Measurements from ENCODE around the gene IP6K2. TPM values are rescaled to one million over a fixed set of nuclear protein-coding genes. Genes with fewer than 3 reads are reported as not detected.

IP6K2 gene
- total and polyA plus RNA-seq, 2 of the 8 experiments (the other 6 are each of a cell fraction or from before 2014, with no cell fraction given), result 95.8 to 144 TPM

DNA sequence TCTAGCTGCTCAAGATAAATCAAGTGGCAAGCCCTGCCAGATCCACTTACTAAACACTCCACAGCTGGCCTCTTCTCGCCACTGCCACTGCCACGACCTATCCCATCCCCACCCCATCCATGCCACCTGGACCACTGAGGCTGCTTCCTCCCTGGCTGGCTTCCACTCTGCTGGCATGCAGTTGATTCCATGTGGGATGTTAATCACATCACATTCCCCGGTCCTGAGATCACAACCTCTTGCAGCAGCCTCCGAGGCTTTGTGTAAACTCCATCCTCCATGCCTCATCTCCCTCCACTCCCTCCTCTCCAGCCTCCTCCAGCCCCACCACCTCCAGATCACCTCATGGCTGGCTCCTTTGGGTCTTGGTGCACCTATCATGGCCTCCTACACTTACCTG, 39.0 kb downstream of the IP6K2 start:
- no peak overlapping the region for H2AFZ ChIP-seq (ENCODE audit: low read length)
- H3K9me3 ChIP-seq (ENCODE audit: insufficient read depth in 2 of 2, low read depth in 1 of 2, low read length in 1 of 2), result no peaks in the 10 kb centered on the region
- H3K18ac ChIP-seq (ENCODE audit: extremely low read depth, low read length), result no peak overlapping the region
- no peak overlapping the region for H4K91ac ChIP-seq (replicated peaks; ENCODE audit: insufficient read length, low read length)
- no peak overlapping the region for H4K5ac ChIP-seq (ENCODE audit: insufficient read length, low read depth, low read length)
- H3K56ac ChIP-seq (replicated peaks; ENCODE audit: insufficient read length, low read depth, low read length), result no peak overlapping the region
- no peak overlapping the region for H2AK5ac ChIP-seq (ENCODE audit: low read depth, low read length)
- peaks cover 32 to 67% (median 49%) of the 10 kb centered on the region in 4 experiments for H3K36me3 ChIP-seq (ENCODE audit: control insufficient read depth in 2 of 4, insufficient read depth in 4 of 4, low read length in 3 of 4)
- H3K79me1 ChIP-seq (ENCODE audit: low read depth, low read length), result 0 out of 2 replicates have a peak, but pooled peaks cover 1% of the 10 kb centered on the region
- H2BK5ac ChIP-seq (ENCODE audit: low read depth, low read length), result no peak overlapping the region
- H2BK120ac ChIP-seq (replicated peaks; ENCODE audit: low read depth, low read length), result no peak overlapping the region
- no peaks in the 10 kb centered on the region for H3K4me1 ChIP-seq (replicated peaks in 1 of 4; ENCODE audit: control insufficient read depth in 3 of 4, insufficient read depth in 4 of 4, low read length in 3 of 4)
- no peak overlapping the region for H2BK20ac ChIP-seq (ENCODE audit: low read length)
- 92% methylated on average over 4 of the region's 4 CpGs; no CpG with 5 or more reads in 1 of the 2 experiments for WGBS, 2 experiments (ENCODE audit: extremely low coverage in 1 of 2, insufficient coverage in 1 of 2, insufficient read length in 1 of 2, insufficient replicate concordance in 2 of 2, low coverage in 1 of 2, low lambda C conversion rate in 2 of 2, missing lambda C conversion rate in 1 of 2)
- H3K23me2 ChIP-seq (ENCODE audit: low read depth, low read length), result no peaks in the 10 kb centered on the region
- TF ChIP-seq POLR2AphosphoS5 (IDR thresholded peaks at IDR 0.05; ENCODE audit: low read depth, low read length), result no peak
- TF ChIP-seq NRF1 (IDR thresholded peaks at IDR 0.05; ENCODE audit: low read depth, low read length), result no peak
- TF ChIP-seq PHF8 (conservative IDR thresholded peaks at IDR 0.05; ENCODE audit: low read depth, low read length), result no peak
- no peak for TF ChIP-seq CEBPB (IDR thresholded peaks at IDR 0.05; ENCODE audit: low read depth, low read length)
- no peak for TF ChIP-seq EGR1 (IDR thresholded peaks at IDR 0.05; ENCODE audit: borderline replicate concordance, low read depth, low read length)
- no peak for TF ChIP-seq CHD2 (IDR thresholded peaks at IDR 0.05; ENCODE audit: low read length)
- TF ChIP-seq BCL11A (IDR thresholded peaks at IDR 0.05; ENCODE audit: low read depth in 2 of 2, low read length in 2 of 2), result no peak
- no peak for TF ChIP-seq SIN3A (conservative IDR thresholded peaks at IDR 0.05 in 1 of 2, IDR thresholded peaks at IDR 0.05 in 1 of 2; ENCODE audit: low read depth in 1 of 2, low read length in 2 of 2)
- TF ChIP-seq CBX8 (IDR thresholded peaks at IDR 0.05; ENCODE audit: borderline replicate concordance, low read depth, low read length), result no peak
- TF ChIP-seq SIX5 (IDR thresholded peaks at IDR 0.05; ENCODE audit: low read depth, low read length), result no peak
- TF ChIP-seq SRF (IDR thresholded peaks at IDR 0.05; ENCODE audit: low read depth, low read length), result no peak
- TF ChIP-seq, protein P1, sequence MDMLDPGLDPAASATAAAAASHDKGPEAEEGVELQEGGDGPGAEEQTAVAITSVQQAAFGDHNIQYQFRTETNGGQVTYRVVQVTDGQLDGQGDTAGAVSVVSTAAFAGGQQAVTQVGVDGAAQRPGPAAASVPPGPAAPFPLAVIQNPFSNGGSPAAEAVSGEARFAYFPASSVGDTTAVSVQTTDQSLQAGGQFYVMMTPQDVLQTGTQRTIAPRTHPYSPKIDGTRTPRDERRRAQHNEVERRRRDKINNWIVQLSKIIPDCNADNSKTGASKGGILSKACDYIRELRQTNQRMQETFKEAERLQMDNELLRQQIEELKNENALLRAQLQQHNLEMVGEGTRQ (IDR thresholded peaks at IDR 0.05; ENCODE audit: low read length), result no peak
- no peak for TF ChIP-seq TCF12 (IDR thresholded peaks at IDR 0.05; ENCODE audit: low read depth, low read length)
- TF ChIP-seq SIRT6 (IDR thresholded peaks at IDR 0.05; ENCODE audit: low read length), result no peak
- 0 out of 4 replicates have a peak, but pooled peaks cover 0 to 1% of the 10 kb centered on the region in 2 experiments for H3K79me2 ChIP-seq (ENCODE audit: control insufficient read depth in 1 of 2, insufficient read depth in 2 of 2, low read length in 2 of 2)
- no peak overlapping the region for H3K4ac ChIP-seq (replicated peaks; ENCODE audit: insufficient read length, low read depth, low read length)
- POLR2A ChIA-PET (ENCODE audit: partially characterized antibody), result interaction anchor here (1.0 to 15.0 kb wide), 2 partner anchors 12 to 79 kb away, joined by 3 to 175 read pairs; partner anchors contain the start of gene CELSR3
- H3K27ac ChIP-seq (ENCODE audit: low read depth, low read length), result no peak overlapping the region
- FAIRE-seq (no peak), DNase-seq (ENCODE audit: low read depth in 1 of 2, low spot score in 2 of 2) (no peak)
- no peak overlapping the region for H3K9ac ChIP-seq (replicated peaks in 1 of 4; ENCODE audit: extremely low read depth in 1 of 4, low read depth in 3 of 4, low read length in 3 of 4)
- H3K23ac ChIP-seq (ENCODE audit: insufficient read length), result no peak overlapping the region
- H3K27me3 ChIP-seq (replicated peaks in 1 of 4; ENCODE audit: control insufficient read depth in 3 of 4, extremely low read depth in 1 of 4, insufficient read depth in 3 of 4, low read length in 3 of 4), result no peaks in the 10 kb centered on the region
- no peak overlapping the region for H3K4me2 ChIP-seq (ENCODE audit: insufficient read depth in 1 of 2, low read depth in 2 of 2, low read length in 2 of 2)
- H3K4me3 ChIP-seq (ENCODE audit: extremely low read depth in 1 of 4, insufficient read depth in 2 of 4, low read depth in 3 of 4, low read length in 4 of 4), result no peak overlapping the region
- peaks cover 0 to 20% of the 10 kb centered on the region in 2 experiments for H4K20me1 ChIP-seq (replicated peaks in 1 of 2; ENCODE audit: control insufficient read depth in 1 of 2, insufficient read depth in 2 of 2, low read length in 2 of 2)
- H4K8ac ChIP-seq (ENCODE audit: extremely low read depth, insufficient read depth, low read length), result no peak overlapping the region
- CTCF ChIA-PET (ENCODE audit: partially characterized antibody), result interaction anchor here (1.7 kb wide), 1 partner anchor 13 kb away, joined by 4 read pairs; no protein-coding TSS in a partner anchor
- no peak overlapping the region for H2BK15ac ChIP-seq (ENCODE audit: low read length)
- no peak overlapping the region for H3K14ac ChIP-seq (ENCODE audit: insufficient read length)
- H2BK12ac ChIP-seq (ENCODE audit: low read depth, low read length), result no peak overlapping the region
